Cardiac ventricle fibroblast (primary cell): ENCODE results near the gene NOX5. TPM values are rescaled to one million over a fixed set of nuclear protein-coding genes. Genes with fewer than 3 reads are reported as not detected.

Experiments used
- total RNA-seq: library from RNA; depleted of rRNA; stranded (reverse); fragments of >200 nt; gene quantifications from 2 replicates; pipeline ENCODE4 v1.2.3, GENCODE V29; 2015

Gene NOX5, protein sequence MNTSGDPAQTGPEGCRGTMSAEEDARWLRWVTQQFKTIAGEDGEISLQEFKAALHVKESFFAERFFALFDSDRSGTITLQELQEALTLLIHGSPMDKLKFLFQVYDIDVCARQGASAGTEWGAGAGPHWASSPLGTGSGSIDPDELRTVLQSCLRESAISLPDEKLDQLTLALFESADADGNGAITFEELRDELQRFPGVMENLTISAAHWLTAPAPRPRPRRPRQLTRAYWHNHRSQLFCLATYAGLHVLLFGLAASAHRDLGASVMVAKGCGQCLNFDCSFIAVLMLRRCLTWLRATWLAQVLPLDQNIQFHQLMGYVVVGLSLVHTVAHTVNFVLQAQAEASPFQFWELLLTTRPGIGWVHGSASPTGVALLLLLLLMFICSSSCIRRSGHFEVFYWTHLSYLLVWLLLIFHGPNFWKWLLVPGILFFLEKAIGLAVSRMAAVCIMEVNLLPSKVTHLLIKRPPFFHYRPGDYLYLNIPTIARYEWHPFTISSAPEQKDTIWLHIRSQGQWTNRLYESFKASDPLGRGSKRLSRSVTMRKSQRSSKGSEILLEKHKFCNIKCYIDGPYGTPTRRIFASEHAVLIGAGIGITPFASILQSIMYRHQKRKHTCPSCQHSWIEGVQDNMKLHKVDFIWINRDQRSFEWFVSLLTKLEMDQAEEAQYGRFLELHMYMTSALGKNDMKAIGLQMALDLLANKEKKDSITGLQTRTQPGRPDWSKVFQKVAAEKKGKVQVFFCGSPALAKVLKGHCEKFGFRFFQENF
- 0.10 and 0.87 TPM in 2 replicates for total RNA-seq

DNA sequence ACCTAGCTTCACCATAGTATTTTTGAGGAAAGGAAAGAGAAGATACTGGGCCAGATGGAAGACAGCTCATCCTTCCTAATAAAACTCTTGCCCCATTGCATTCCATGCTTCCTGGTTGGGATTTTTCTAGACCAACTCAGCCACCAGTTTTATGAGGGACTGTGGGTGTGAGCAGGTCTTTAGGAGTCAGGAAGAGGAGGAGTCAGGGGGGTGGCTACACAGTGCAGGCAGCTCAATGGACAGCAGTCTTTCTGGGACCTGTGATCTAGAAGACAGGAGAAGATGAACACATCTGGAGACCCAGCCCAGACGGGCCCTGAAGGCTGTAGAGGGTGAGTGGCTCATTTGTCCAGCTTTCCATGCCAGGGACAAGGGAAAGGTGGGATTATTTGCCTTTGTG is at the start of gene NOX5:
TSS of gene NOX5 (plus strand) at position 242 of the 400 bp plus-strand sequence. CDS start at position 283, 41 bp downstream.

Other genes with a start within 250 kb of the NOX5 start
- gene ANP32A, start 193.8 kb upstream of the NOX5 start, total RNA-seq: 40.0 and 48.4 TPM in 2 replicates
- gene SPESP1, start 84.2 kb upstream of the NOX5 start, total RNA-seq: 6.0 and 8.1 TPM in 2 replicates
- gene GLCE, start 145.9 kb downstream of the NOX5 start, total RNA-seq: 20.9 and 29.8 TPM in 2 replicates